Measurements from ENCODE around the gene SUPT3H.

The SUPT3H gene

DNA sequence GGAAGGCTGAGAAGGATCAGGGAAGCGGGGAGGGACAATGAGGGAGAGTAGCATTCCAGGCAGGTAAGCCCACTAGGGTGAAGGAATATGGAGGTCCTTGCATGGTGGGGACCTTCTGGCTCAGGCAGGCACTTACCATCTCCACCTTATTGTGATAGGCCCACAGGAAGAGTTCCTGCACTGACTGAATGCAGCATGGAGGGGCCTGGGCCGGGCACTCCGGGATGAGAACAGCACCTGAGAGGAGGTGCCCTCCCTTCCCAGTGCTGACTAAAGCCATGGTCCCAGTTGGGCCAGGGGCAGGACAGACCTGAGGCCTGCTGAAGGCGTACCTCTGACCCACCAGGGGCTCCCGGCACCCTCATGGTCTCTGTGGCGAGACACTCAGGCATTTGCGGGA lies 597.6 kb downstream of the SUPT3H start:
- no peak for DNase-seq

DNA sequence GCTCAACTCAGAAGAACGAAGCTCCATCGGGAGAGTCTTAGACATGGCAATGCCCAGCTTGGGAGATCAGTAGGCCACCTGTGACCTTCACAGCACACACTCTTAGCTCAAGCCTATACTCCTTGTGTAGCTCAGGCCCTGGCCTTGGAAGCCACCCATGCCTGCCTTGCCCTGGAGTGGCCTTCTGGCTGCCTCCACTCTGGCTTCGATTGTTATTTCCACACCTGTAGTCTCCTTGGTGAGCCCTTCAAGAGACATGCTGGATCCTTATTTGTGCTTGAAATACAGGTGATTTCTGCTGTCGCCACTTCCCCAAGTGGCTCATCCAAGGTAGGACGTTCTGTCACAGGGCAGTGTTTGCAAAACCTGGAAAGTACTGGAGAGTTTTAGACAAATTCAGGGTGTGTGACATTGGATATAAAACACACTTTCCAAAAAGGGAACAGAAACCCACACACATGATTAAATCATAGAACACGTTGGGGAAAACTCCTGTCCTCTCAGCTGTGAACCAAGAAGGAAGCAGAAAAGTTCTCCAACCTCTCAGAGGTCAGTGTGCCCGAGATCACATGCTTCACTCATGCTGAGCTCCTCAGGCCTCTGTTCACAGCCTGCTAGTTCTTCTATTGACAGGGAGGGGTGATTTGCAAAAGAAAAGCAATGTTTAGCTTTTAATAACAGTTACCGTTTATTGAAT lies 598.5 kb downstream of the SUPT3H start:
- DNase-seq, result no peak
